SK-N-MC (cell line): ENCODE data around the gene PPP1R15B.

Experiments
- EZH2 ChIP-seq: fragments of 200-600 bp; sonication (generic); IDR thresholded peaks from one replicate; pipeline ENCODE4 v1.6.1; 2017; ENCODE audit warnings: antibody characterized with exemption
- FOXP2 ChIP-seq: optimal IDR thresholded peaks from 2 replicates; pipeline ENCODE3; 2011; ENCODE audit warnings: mild to moderate bottlenecking, moderate library complexity; ENCODE audit not compliant: insufficient read depth; ENCODE audit errors: extremely low read length, control extremely low read depth
- POLR2AphosphoS5 ChIP-seq: IDR thresholded peaks from 2 replicates; pipeline ENCODE4 v1.6.1; 2012; ENCODE audit warnings: mild to moderate bottlenecking, low read depth, low read length, borderline replicate concordance

DNA sequence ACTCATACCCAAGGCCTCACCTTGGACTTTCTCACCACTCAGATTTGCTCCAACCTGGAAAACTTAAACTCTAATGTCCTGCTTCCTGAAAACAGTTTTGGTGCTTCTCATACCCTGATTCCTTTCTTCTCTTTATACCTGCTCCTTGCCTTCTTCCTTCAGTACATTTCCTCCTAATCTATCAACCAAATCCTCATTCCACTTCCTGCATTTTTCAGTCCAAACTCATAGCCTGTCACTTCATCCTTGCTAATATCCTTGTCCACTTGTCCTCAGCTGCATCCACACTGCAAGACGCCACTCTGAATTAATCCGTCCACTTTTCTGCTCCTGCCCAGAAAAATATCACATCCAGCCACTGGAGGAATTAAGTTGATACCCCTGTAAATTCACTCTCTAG, 25.9 kb downstream of the PPP1R15B start:
- no peak for TF ChIP-seq POLR2AphosphoS5
- TF ChIP-seq EZH2: no peak
- no peak for TF ChIP-seq FOXP2
